Calu3 (cell line): ENCODE results near the gene TRPM4. TPM values are rescaled to one million over a fixed set of nuclear protein-coding genes. Genes with fewer than 3 reads are reported as not detected.

Experiments used
- BruUV-seq: library from RNA; stranded (reverse); fragments of 400-500 nt; replicated peaks from 2 replicates; lab custom pipeline; 2021; lab: Mats Ljungman, UMichigan
- CTCF ChIA-PET: fragments of 300-600 bp; sonication (Branson Sonifier 250); formaldehyde crosslinking; loops from one replicate; lab custom pipeline; 2022; ENCODE audit warnings: antibody characterized with exemption; lab: Charles Lee
- DNase-seq: peaks from one replicate; pipeline ENCODE4 v3.0.0; 2022
- H3K27ac Mint-ChIP-seq: one replicate; pipeline ENCODE4 v1.8.0; 2022; ENCODE audit warnings: mixed read lengths; ENCODE audit not compliant: unreplicated experiment
- H3K27me3 Mint-ChIP-seq: one replicate; pipeline ENCODE4 v1.8.0; 2022; ENCODE audit warnings: mixed read lengths; ENCODE audit not compliant: unreplicated experiment
- H3K36me3 Mint-ChIP-seq: one replicate; pipeline ENCODE4 v1.8.0; 2022; ENCODE audit warnings: mild to moderate bottlenecking, moderate library complexity, mixed read lengths; ENCODE audit not compliant: insufficient read depth, unreplicated experiment
- H3K4me1 Mint-ChIP-seq: one replicate; pipeline ENCODE4 v1.8.0; 2022; ENCODE audit warnings: mild to moderate bottlenecking, low read depth, mixed read lengths; ENCODE audit not compliant: unreplicated experiment
- H3K4me3 Mint-ChIP-seq: one replicate; pipeline ENCODE4 v1.8.0; 2022; ENCODE audit warnings: mild to moderate bottlenecking, low read depth, moderate library complexity, mixed read lengths; ENCODE audit not compliant: unreplicated experiment
- H3K9me3 Mint-ChIP-seq: one replicate; pipeline ENCODE4 v1.8.0; 2022; ENCODE audit warnings: low read depth, mixed read lengths; ENCODE audit not compliant: unreplicated experiment
- intact Hi-C: fragments of 100-400 bp; cut with micrococcal nuclease; formaldehyde crosslinking; loops from one replicate; pipeline ENCODE4 v1.10.0; 2022; ENCODE audit not compliant: unreplicated experiment
- total RNA-seq: library from RNA; stranded (reverse); gene quantifications from 2 replicates; pipeline ENCODE4 v1.2.3, GENCODE V29; 2022
- TF ChIP-seq, protein P1 (sequence below): fragments of 200-600 bp; IDR thresholded peaks from one replicate; pipeline ENCODE4 v1.8.0; 2022; ENCODE audit warnings: antibody characterized with exemption; ENCODE audit not compliant: unreplicated experiment

The TRPM4 gene
- total RNA-seq, 1 experiment from 2014 or later, result 70.0 TPM

DNA sequence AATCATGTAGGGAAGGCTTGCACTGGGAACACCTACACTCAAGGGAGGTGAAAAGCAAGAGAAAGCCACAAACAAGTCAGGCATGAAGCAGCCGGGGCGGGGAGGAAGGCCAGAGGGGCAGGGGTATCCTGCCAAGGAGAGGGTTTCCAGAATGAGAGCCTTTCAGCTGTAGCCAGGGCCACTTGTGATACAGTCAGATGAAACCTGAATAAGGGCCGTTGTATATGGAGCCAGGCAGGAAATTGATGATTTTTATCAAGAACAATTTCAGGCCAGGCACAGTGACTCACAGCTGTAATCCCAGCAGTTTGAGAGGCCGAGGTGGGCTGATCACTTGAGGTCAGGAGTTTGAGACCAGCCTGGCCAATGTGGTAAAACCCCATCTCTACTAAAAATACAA, 4.4 kb downstream of the TRPM4 start:
- DNase-seq, result no peak
- peaks cover 9% of the 10 kb centered on the region for H3K27me3 Mint-ChIP-seq
- intact Hi-C loops, result no loop called here
- H3K4me1 Mint-ChIP-seq, result peaks cover 23% of the 10 kb centered on the region
- H3K27ac Mint-ChIP-seq, result no peak overlapping the region
- H3K36me3 Mint-ChIP-seq, result peaks cover 31% of the 10 kb centered on the region
- no peaks in the 10 kb centered on the region for H3K9me3 Mint-ChIP-seq
- CTCF ChIA-PET, result interaction anchor here (0.6 kb wide), 1 partner anchor 17 kb away, joined by 6 read pairs; no protein-coding TSS in a partner anchor
- TF ChIP-seq, protein P1, sequence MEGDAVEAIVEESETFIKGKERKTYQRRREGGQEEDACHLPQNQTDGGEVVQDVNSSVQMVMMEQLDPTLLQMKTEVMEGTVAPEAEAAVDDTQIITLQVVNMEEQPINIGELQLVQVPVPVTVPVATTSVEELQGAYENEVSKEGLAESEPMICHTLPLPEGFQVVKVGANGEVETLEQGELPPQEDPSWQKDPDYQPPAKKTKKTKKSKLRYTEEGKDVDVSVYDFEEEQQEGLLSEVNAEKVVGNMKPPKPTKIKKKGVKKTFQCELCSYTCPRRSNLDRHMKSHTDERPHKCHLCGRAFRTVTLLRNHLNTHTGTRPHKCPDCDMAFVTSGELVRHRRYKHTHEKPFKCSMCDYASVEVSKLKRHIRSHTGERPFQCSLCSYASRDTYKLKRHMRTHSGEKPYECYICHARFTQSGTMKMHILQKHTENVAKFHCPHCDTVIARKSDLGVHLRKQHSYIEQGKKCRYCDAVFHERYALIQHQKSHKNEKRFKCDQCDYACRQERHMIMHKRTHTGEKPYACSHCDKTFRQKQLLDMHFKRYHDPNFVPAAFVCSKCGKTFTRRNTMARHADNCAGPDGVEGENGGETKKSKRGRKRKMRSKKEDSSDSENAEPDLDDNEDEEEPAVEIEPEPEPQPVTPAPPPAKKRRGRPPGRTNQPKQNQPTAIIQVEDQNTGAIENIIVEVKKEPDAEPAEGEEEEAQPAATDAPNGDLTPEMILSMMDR, result no peak
- BruUV-seq, result no TSS peak
- no peak overlapping the region for H3K4me3 Mint-ChIP-seq

DNA sequence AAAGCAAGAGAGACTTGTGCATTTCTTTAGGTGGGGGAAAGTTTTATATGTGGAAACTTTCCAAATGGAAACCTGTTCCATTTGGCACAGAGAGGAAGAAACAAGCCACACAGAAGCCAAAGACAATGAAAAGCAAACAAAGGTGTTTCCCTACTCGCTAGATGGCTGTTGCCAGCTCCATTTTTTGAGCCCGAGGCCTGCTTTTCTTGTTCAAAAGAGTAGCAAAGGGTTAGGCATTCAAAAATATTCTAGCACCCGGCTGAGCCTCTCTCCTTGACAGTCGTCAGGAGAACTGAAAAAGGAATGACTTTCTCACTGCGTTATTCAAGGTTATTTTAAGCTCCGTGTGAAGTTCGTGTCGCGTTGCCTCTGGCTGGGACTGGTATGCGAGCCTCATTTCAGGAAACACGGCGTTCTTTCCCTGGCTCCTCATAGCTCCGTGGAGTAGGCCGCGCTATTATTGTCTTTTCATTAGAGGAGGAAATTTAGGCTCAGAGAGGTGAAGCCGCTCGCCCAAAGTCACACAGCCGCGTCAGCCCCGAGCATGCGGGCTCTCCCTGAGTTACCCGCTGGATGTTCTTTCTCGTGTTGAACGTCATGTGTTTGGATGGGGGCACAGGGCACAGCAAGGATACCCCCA, 7.6 kb downstream of the TRPM4 start:
- no peak for DNase-seq
- TF ChIP-seq, protein P1, result no peak
- Mint-ChIP-seq H3K27ac (no peak overlapping the region), H3K4me1 (peaks cover 10% of the 10 kb centered on the region), H3K27me3 (no peaks in the 10 kb centered on the region), H3K36me3 (peaks cover 21% of the 10 kb centered on the region), H3K9me3 (no peaks in the 10 kb centered on the region), H3K4me3 (no peak overlapping the region)
- CTCF ChIA-PET, result interaction anchor here (0.6 kb wide), 2 partner anchors 34 to 38 kb away, joined by 3 to 7 read pairs; no protein-coding TSS in a partner anchor
- BruUV-seq, result no TSS peak
- intact Hi-C loops, result no loop called here

DNA sequence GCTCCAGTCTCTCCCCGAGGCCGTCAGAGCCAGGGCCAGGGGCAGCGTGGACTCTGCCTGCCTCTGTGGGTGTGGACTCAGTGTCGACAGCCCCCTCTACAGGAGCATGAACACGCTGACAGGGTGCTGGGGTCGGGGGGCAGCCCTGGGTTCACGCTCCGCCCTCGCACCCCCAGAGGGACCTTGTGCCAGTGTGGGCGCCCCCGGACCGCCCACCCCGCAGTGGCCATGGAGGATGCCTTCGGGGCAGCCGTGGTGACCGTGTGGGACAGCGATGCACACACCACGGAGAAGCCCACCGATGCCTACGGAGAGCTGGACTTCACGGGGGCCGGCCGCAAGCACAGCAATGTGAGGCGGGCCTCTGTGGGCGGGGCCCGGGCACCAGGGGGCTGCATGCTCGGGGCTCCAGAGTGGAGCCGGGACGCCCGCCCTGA, 8.3 kb downstream of the TRPM4 start:
- Mint-ChIP-seq H3K36me3 (peaks cover 14% of the 10 kb centered on the region), H3K27me3 (no peaks in the 10 kb centered on the region), H3K9me3 (no peaks in the 10 kb centered on the region), H3K27ac (no peak overlapping the region), H3K4me1 (peaks cover 17% of the 10 kb centered on the region), H3K4me3 (no peak overlapping the region)
- no TSS peak for BruUV-seq
- TF ChIP-seq, protein P1, result no peak
- CTCF ChIA-PET, result interaction anchor here (0.6 kb wide), 1 partner anchor 33 kb away, joined by 3 read pairs; no protein-coding TSS in a partner anchor
- intact Hi-C loops, result no loop called here
- no peak for DNase-seq

DNA sequence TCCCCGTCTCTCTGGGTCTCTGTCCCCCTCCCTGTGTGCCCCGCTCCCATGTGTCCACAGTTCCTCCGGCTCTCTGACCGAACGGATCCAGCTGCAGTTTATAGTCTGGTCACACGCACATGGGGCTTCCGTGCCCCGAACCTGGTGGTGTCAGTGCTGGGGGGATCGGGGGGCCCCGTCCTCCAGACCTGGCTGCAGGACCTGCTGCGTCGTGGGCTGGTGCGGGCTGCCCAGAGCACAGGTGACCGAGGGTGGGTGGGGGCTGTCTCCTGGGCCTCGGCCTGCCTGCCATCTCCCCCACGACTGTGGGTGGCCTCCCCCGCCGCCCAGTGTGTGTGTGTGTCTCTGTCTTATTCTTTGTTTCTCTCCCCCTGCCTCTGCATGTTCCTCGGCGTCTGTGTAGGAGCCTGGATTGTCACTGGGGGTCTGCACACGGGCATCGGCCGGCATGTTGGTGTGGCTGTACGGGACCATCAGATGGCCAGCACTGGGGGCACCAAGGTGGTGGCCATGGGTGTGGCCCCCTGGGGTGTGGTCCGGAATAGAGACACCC, 10.3 kb downstream of the TRPM4 start:
- Mint-ChIP-seq H3K9me3 (no peaks in the 10 kb centered on the region), H3K4me3 (no peak overlapping the region), H3K27ac (no peak overlapping the region), H3K36me3 (peaks cover 12% of the 10 kb centered on the region), H3K4me1 (peaks cover 17% of the 10 kb centered on the region), H3K27me3 (no peaks in the 10 kb centered on the region)
- TF ChIP-seq, protein P1, result no peak
- DNase-seq, result no peak
- intact Hi-C loops, result no loop called here
- CTCF ChIA-PET, result no interaction called here
- no TSS peak for BruUV-seq
